Body of pancreas (tissue), 4 donors: ENCODE measurements around the gene DNAH2. TPM values are rescaled to one million over a fixed set of nuclear protein-coding genes. Genes with fewer than 3 reads are reported as not detected.
A peak's percentile ranks its signal among the peaks of the same experiment; 100 is the strongest.

Source experiments
- ATAC-seq: fragments of 150-250 bp; one replicate; pipeline ENCODE4 v1.9.1; 2016
- DNase-seq, 4 donors: peaks; one replicate each; pipeline ENCODE4 v3.0.0-alpha.2; 2019
- H3K27ac ChIP-seq, 4 donors: fragments of 200-600 bp; sonication (generic); 1 replicate in 3 of 4; 2 replicates in 1 of 4; pipeline versions ENCODE4 v1.5.1 to v1.6.1; 2016 to 2019; ENCODE audit warnings: mild to moderate bottlenecking in 1 of 4, mixed read lengths in 1 of 4, moderate library complexity in 1 of 4
- H3K27me3 ChIP-seq, 2 donors: fragments of 200-600 bp; sonication (generic); one replicate each; pipeline ENCODE4 v1.6.0; 2016; ENCODE audit warnings: mild to moderate bottlenecking in 1 of 2
- H3K36me3 ChIP-seq, 2 donors: fragments of 200-600 bp; sonication (generic); replicated peaks in 1 of 2; 2 replicates each; pipeline ENCODE4 v1.5.1; 2016; ENCODE audit warnings: low read depth in 2 of 2; ENCODE audit not compliant: insufficient read depth in 1 of 2
- H3K4me1 ChIP-seq: fragments of 200-600 bp; sonication (generic); one replicate; pipeline ENCODE4 v1.6.0; 2016
- H3K4me3 ChIP-seq, 2 donors: fragments of 200-600 bp; sonication (generic); 1 replicate in 1 of 2; 2 replicates in 1 of 2; pipeline ENCODE4 v1.5.1; 2016 to 2019
- H3K9me3 ChIP-seq, 3 donors: fragments of 200-600 bp; sonication (generic); 1 replicate in 2 of 3; 2 replicates in 1 of 3; pipeline ENCODE4 v1.5.1; 2016
- POLR2A ChIP-seq, 3 donors: fragments of 450-650 bp; IDR thresholded peaks; one replicate each; pipeline ENCODE4 v1.6.1; 2016; ENCODE audit warnings: antibody characterized with exemption in 3 of 3, mild to moderate bottlenecking in 2 of 3
- WGBS, 2 donors: methylation state at CpG; one replicate each; pipeline ENCODE4 v1.1.5; 2017; 5-methylcytosine and 5-hydroxymethylcytosine counted together
- intact Hi-C: fragments of 100-400 bp; cut with DNase I; formaldehyde crosslinking; loops from one replicate; pipeline ENCODE4 v1.15.1; 2023
- total RNA-seq, 2 donors: library from RNA; depleted of rRNA; stranded (reverse); fragments of >200 nt; gene quantifications; one replicate each; pipeline ENCODE4 v1.1.0, GENCODE V29; 2016
- TF ChIP-seq, protein P1 (sequence below), 7 experiments: fragments of 450-650 bp in 4 of 7; fragments of 200-600 bp in 3 of 7; sonication (generic) in 3 of 7; IDR thresholded peaks; one replicate each; pipeline ENCODE4 v1.5.1; 2016 to 2019; ENCODE audit warnings: antibody characterized with exemption in 7 of 7

Gene DNAH2
- total RNA-seq, 2 donors from 2014 or later: 0.26 to 0.66 TPM

DNA sequence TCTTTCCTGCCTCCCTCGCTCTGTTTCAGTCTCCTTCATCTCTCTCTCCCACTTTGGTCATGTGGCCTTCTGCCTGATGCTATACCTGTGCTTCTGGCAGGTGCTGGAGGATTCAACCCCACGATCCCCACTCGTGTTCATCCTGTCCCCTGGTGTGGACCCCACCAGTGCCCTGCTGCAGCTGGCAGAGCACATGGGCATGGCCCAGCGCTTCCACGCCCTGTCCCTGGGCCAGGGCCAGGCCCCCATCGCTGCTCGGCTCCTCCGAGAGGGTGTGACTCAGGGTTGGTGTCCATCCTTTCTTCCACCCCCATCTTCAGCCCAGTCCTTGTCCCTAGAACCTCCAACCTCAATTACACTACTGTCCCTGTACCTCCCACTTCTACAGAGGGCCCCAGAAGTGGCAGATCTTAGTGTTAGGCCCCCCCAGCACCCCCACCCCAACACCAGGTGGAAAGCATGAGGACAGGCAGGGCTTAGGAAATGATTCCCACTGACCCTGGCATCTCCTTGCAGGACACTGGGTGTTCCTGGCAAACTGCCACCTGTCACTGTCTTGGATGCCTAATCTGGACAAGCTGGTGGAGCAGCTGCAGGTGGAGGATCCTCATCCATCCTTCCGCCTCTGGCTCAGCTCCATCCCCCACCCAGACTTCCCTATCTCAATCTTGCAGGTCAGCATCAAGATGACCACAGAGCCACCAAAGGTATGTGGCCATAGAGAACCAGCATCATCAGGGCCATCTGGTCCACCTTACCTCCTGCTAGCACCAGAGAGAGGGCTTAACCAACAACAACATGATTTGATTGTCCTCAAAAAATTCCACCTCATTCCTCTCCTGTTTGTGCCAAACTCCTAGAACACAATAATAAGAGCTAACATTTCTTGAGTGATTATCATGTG, 106.7 kb downstream of the DNAH2 start:
- Histone ChIP-seq H3K27me3 (no peaks in the 10 kb centered on the region), H3K36me3 (no peaks in the 10 kb centered on the region), H3K9me3 (no peaks in the 10 kb centered on the region), H3K4me3 (no peak overlapping the region), H3K4me1 (peaks cover 10% of the 10 kb centered on the region), H3K27ac (no peak overlapping the region)
- TF ChIP-seq, protein P1, sequence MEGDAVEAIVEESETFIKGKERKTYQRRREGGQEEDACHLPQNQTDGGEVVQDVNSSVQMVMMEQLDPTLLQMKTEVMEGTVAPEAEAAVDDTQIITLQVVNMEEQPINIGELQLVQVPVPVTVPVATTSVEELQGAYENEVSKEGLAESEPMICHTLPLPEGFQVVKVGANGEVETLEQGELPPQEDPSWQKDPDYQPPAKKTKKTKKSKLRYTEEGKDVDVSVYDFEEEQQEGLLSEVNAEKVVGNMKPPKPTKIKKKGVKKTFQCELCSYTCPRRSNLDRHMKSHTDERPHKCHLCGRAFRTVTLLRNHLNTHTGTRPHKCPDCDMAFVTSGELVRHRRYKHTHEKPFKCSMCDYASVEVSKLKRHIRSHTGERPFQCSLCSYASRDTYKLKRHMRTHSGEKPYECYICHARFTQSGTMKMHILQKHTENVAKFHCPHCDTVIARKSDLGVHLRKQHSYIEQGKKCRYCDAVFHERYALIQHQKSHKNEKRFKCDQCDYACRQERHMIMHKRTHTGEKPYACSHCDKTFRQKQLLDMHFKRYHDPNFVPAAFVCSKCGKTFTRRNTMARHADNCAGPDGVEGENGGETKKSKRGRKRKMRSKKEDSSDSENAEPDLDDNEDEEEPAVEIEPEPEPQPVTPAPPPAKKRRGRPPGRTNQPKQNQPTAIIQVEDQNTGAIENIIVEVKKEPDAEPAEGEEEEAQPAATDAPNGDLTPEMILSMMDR (IDR thresholded peaks at IDR 0.05): no peak
- TF ChIP-seq POLR2A (IDR thresholded peaks at IDR 0.05): no peak
- intact Hi-C loops: loop anchor here (5.0 to 10.0 kb wide), 2 partner anchors 33 to 161 kb away; partner anchors contain the start of genes CYB5D1, NAA38 and TMEM88
- no peak for ATAC-seq
- DNase-seq: no peak
- WGBS, 2 donors: 76 to 83% methylated on average over 9 of the region's 9 CpGs

DNA sequence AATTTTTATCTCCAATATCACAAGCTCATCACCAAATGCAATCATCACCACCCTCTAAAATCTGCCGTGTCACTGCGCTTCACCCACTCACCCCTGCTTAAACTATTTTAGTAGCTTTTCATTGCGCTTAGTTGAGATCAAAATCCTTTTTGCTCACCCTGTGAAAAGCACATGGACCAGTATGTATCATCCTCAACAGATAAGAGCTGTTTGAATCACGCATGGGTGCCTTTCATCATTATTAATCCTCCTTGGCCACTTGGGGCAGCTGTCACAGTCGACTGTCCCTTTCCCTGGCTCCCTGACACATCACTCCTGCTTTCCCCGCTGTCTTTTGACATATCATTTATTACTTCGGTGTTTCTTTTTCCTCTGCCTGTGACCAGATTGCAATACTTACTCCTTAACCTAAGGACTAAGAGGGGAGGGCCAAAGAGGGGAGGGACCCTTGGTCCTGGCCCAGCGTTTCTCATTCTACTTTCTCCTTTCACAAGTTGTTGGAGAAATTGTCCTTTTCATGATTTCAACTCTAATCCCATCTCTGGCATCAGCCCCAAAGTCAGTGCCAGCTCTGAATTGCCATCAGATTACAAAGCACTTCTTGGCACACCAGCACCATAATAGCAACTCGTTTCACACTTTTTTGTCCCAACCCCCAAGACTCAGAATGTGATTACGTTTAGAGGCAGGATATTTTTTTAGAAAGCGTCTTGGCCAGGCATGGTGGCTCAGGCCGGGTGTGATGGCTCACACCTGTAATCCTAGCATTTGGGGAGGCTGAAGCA, 107.9 kb downstream of the DNAH2 start:
- Histone ChIP-seq H3K27me3 (no peaks in the 10 kb centered on the region), H3K4me3 (no peak overlapping the region), H3K9me3 (no peaks in the 10 kb centered on the region), H3K4me1 (peaks cover 10% of the 10 kb centered on the region), H3K36me3 (no peaks in the 10 kb centered on the region), H3K27ac (no peak overlapping the region)
- DNase-seq: peak in 1 of 4 donors; percentile 34
- intact Hi-C loops: loop anchor here (10.0 kb wide), 1 partner anchor 159 kb away; no protein-coding TSS in a partner anchor
- 25 to 26% methylated on average over 12 of the region's 12 CpGs for WGBS, 2 donors
- ATAC-seq: peak; percentile 39
- TF ChIP-seq POLR2A (IDR thresholded peaks at IDR 0.05): no peak
- TF ChIP-seq, protein P1 (IDR thresholded peaks at IDR 0.05): no peak

DNA sequence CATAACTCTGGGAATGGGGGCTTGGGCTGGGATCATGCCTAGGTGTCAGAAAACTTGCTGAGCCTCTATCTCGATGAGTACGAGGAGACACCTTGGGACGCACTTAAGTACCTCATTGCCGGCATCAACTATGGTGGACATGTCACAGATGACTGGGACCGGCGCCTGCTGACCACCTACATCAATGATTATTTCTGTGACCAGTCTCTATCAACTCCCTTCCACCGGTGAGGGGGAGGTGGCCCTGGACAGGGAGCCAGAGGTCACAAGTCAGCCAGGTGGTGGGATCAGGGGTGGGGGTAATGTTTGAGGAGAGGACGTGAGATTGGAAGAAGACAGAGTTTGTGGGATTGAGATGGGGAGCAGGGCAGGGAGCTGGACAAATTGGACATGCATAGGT, 113.1 kb downstream of the DNAH2 start:
- Histone ChIP-seq H3K36me3 (no peaks in the 10 kb centered on the region), H3K9me3 (no peaks in the 10 kb centered on the region), H3K27me3 (no peaks in the 10 kb centered on the region), H3K4me1 (peaks cover 13% of the 10 kb centered on the region), H3K4me3 (no peak overlapping the region), H3K27ac (no peak overlapping the region)
- no peak for ATAC-seq
- TF ChIP-seq, protein P1 (IDR thresholded peaks at IDR 0.05): no peak
- TF ChIP-seq POLR2A (IDR thresholded peaks at IDR 0.05): no peak
- 70 to 74% methylated on average over 8 of the region's 8 CpGs for WGBS, 2 donors
- no peak for DNase-seq
- intact Hi-C loops: no loop called here

DNA sequence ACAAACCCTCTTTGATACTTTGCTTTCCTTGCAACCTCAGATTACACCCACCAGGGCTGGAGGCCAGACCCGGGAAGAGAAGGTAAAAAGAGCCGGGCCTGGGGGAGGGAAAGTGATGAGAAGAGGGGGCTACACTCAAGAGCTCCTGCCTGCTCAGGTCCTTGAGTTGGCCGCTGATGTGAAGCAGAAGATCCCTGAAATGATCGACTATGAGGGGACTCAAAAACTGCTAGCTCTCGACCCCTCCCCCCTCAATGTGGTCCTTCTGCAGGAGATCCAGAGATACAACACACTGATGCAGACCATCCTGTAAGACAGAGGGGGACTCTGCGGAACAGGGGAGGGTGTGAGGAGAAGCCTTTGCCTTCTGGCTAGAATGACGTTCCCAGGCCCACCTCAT, 113.7 kb downstream of the DNAH2 start:
- DNase-seq (no peak), ATAC-seq (no peak)
- Histone ChIP-seq H3K9me3 (no peaks in the 10 kb centered on the region), H3K4me1 (peaks cover 8% of the 10 kb centered on the region), H3K4me3 (no peak overlapping the region), H3K27me3 (no peaks in the 10 kb centered on the region), H3K36me3 (no peaks in the 10 kb centered on the region), H3K27ac (no peak overlapping the region)
- WGBS, 2 donors: 60 to 62% methylated on average over 6 to 7 of the region's 7 CpGs
- intact Hi-C loops: no loop called here
- TF ChIP-seq POLR2A (IDR thresholded peaks at IDR 0.05): no peak
- TF ChIP-seq, protein P1 (IDR thresholded peaks at IDR 0.05): no peak
